HG03025 (cell line): ENCODE results near the gene ADIG.

Experiments used
- ATAC-seq: cut with Tn5 transposase; IDR thresholded peaks from one replicate; pipeline ENCODE4 v1.9.1; 2021; ENCODE audit warnings: mild to moderate bottlenecking, moderate library complexity; ENCODE audit not compliant: unreplicated experiment, low FRiP score

The ADIG gene

GRCh38 chr20:38600057-38600456 lies 19.1 kb downstream of the ADIG start:
- no peak for ATAC-seq

GRCh38 chr20:38601216-38602184 lies 20.5 kb downstream of the ADIG start, which contains the start of gene ARHGAP40:
ARHGAP40 (plus strand) TSS chr20:38601809.
- ATAC-seq: no peak

- ATAC-seq: no peak
These were observed 21.2 kb downstream of the ADIG start for GRCh38 chr20:38602185-38602581.

GRCh38 chr20:38603286-38603685 lies 22.3 kb downstream of the ADIG start:
- no peak for ATAC-seq

- no peak for ATAC-seq
These were observed 23.9 kb downstream of the ADIG start for GRCh38 chr20:38604873-38605303.

- ATAC-seq: no peak
These were observed 26.4 kb downstream of the ADIG start for GRCh38 chr20:38607351-38607750.

- no peak for ATAC-seq
These were observed 27.2 kb downstream of the ADIG start for GRCh38 chr20:38608188-38608587.

GRCh38 chr20:38609815-38610214 lies 28.8 kb downstream of the ADIG start:
- ATAC-seq: no peak

- ATAC-seq: no peak
These were observed 29.5 kb downstream of the ADIG start for GRCh38 chr20:38610521-38610920.

- no peak for ATAC-seq
These were observed 31.9 kb downstream of the ADIG start for GRCh38 chr20:38612751-38613515.

GRCh38 chr20:38615283-38615682 lies 34.3 kb downstream of the ADIG start:
- ATAC-seq: no peak

GRCh38 chr20:38616457-38616856 lies 35.5 kb downstream of the ADIG start:
- no peak for ATAC-seq

- ATAC-seq: no peak
These were observed 36.2 kb downstream of the ADIG start for GRCh38 chr20:38617011-38617829.

- no peak for ATAC-seq
These were observed 36.8 kb downstream of the ADIG start for GRCh38 chr20:38617830-38618196.

- ATAC-seq: no peak
These were observed 39.4 kb downstream of the ADIG start for GRCh38 chr20:38620441-38620840.

- no peak for ATAC-seq
These were observed 42.1 kb downstream of the ADIG start for GRCh38 chr20:38623061-38623460.

- no peak for ATAC-seq
These were observed 43.1 kb downstream of the ADIG start for GRCh38 chr20:38624084-38624483.

- ATAC-seq: no peak
These were observed 44.9 kb downstream of the ADIG start for GRCh38 chr20:38625896-38626295.

GRCh38 chr20:38626921-38627659 lies 46.1 kb downstream of the ADIG start:
- no peak for ATAC-seq
